SK-MEL-5 (cell line): ENCODE results near the gene PPP2R5E. TPM values are rescaled to one million over a fixed set of nuclear protein-coding genes. Genes with fewer than 3 reads are reported as not detected.

Experiments used
- DNase-seq: peaks from one replicate; pipeline ENCODE4 v3.0.0-alpha.2; 2016; ENCODE audit warnings: low read depth, low spot score
- in situ Hi-C: cut with HindIII; loops from 2 replicates; pipeline ENCODE4 v1.10.0; 2016; ENCODE audit warnings: low sequenced_read_pairs, high pct_unique_total_duplicates, low pct_unique_long_range_greater_than_20kb
- small RNA-seq, 2 experiments: library from RNA; depleted of rRNA; stranded (forward); fragments of <200 nt; gene quantifications; one replicate each; pipeline ENCODE3, GENCODE V24; 2014
- total RNA-seq: library from RNA; depleted of rRNA; stranded (reverse); fragments of >200 nt; shearing (Covaris generic); gene quantifications from 2 replicates; pipeline ENCODE4 v1.2.3, GENCODE V29; 2014; rRNA removed

Gene PPP2R5E
- total RNA-seq, 1 experiment from 2014 or later = 13.3 TPM

GRCh38 chr14:63367742-63368364, 175.3 kb downstream of the PPP2R5E start:
- no peak for DNase-seq
- in situ Hi-C loops = no loop called here

DNA sequence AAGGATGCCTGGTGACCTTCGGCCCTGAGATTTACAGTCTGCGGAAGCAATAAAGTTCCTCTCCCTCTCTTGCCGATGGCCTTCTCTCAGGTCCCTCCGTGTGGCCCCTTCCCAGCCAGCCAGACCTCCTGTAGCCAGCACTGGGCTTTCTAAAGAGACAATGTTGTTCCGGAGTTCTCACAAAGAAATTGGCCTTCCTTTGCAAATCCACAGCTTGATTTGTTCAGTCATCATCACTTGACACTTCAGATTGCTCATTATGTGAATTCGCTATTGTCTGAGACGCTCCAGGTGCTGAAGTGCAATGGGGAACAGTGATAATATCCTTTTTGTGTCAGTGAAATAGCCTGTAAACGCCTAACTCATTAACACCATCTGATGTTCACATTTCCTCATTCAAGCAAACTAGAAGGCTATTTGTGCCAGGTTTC, 180.8 kb downstream of the PPP2R5E start:
- in situ Hi-C loops = no loop called here
- no peak for DNase-seq

GRCh38 chr14:63361790-63362189, 181.4 kb downstream of the PPP2R5E start:
- DNase-seq = no peak
- in situ Hi-C loops = no loop called here

DNA sequence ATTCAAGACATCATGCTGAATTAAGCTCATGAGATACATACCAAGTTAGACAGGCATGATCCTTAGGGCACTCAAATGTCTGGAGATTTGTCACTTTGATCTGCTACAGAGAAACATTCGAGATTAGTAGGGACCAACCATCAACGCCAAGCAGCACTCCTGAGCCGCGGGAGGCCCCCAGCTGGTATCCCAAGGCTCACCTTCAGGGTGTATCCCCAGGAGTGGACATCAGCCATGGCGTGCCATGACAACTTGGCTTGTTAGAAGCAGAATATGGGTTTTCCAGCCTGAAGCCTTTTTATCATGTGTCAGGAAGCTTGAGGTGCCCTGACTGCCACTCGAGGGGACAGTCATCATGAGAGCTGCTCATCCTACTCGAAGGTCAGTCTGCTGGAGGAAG, 185.3 kb downstream of the PPP2R5E start:
- no peak for DNase-seq

GRCh38 chr14:63345826-63346225, 197.4 kb downstream of the PPP2R5E start:
- no peak for DNase-seq
- in situ Hi-C loops = no loop called here

More for the DNA sequence above, 185.3 kb downstream of the PPP2R5E start:
- in situ Hi-C loops = no loop called here

- DNase-seq = no peak
- in situ Hi-C loops = no loop called here
Observed at GRCh38 chr14:63344336-63344735, 198.8 kb downstream of the PPP2R5E start.

DNA sequence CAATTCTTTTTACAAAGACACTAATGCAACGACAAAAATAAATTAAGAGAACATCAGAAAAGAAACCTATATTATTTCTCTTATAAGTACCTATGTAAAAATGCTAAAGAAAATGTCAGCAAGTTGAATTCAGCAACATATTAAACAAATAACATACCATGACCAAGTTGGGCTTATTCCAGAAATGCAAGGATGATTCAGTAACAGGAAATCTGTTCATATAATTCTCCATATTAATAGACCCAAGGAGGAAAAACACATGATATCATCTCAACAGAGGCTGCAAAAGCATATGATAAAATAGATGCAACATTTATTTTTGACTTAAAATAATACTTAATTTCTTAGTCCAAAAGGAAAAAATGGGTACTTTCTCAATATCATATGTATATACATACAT, 199.3 kb downstream of the PPP2R5E start:
- no peak for DNase-seq
- in situ Hi-C loops = no loop called here

- in situ Hi-C loops = no loop called here
- DNase-seq = peak; percentile 28
Observed at GRCh38 chr14:63342371-63342770, 200.8 kb downstream of the PPP2R5E start.

GRCh38 chr14:63328787-63329737, 214.1 kb downstream of the PPP2R5E start:
- DNase-seq = no peak
- in situ Hi-C loops = no loop called here

DNA sequence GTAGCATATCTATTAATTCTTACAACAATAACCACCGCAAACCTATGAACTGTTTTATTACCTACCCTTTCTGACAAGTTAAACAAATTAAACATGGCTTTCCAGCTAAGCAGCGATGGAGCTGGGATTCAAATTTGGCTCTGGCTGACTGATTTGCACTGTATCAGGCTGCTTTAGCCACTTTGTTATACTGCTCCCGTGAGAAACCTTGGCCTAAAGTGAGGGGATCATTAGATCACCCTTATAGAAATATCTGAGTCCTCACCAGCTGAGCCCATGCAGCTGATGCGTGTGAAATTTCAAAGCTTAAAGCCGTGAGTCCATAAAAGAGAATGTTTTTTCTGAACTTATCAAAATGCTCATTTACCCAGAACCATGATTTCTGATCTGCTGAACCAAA, 216.3 kb downstream of the PPP2R5E start:
- DNase-seq = no peak
- in situ Hi-C loops = no loop called here

DNA sequence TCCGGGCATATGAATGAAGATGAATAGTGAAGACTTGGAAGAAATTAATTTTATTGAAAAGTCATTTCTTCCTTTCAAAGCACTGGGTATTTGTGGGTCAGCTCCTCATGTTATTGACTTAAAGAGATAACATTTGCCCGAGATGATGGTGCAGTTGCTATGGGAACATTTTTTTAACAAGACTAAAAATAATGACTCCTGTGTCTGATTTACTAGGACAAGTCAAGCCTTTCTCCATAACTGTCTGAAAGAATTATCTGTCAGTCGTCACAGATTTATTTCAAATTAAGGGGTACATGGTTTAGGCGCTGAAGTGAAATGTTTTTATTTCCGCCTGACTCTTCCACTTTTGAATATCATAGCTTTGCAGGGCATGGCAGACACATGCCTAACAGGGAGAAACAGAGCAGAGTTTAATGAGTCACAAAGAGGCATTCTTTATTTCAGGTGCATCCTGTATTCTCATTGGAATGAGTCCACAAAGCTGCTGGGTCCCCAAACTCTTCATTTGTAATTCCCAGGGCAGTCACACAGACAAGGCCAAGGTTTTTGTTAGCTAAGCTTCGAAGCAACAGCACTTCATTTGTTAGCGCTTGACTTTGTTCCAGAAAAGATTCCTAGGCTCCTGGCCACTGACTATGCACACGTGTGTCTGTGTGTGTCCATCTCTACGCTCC, 220.1 kb downstream of the PPP2R5E start:
- in situ Hi-C loops = no loop called here
- DNase-seq = no peak

DNA sequence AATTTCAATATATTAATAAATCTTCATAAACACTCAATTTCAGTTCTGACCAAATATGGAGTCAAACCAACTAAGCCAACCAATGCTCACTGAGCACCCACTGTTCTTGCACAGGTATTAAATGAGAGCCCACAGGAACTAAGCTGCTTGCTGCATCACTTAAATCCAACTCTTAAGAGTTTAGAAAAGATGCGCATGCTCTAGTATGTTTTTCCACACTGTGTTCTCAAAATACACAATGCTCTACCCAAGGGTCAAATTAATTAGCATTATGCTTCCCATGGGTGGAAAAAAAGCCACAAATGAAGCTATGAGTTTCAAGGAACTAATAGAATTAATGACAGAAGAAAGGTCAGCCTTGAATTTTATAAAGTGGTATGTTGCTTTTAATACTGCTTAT, 220.7 kb downstream of the PPP2R5E start:
- no peak for DNase-seq
- in situ Hi-C loops = no loop called here

Small RNA genes within 50 kb of the gene (small RNA-seq; reads per million reads assigned to genes)
- gene RF00601 = 0 reads per million in 2 experiments

Other genes starting within 250 kb of the PPP2R5E start
- gene GPHB5, start 224.4 kb downstream of the PPP2R5E start, total RNA-seq = not detected in 2 replicates
- 14.4 and 14.5 TPM in 2 replicates for gene WDR89, start 98.5 kb upstream of the PPP2R5E start, total RNA-seq
- 21.8 and 24.0 TPM in 2 replicates for gene SGPP1, start 184.7 kb upstream of the PPP2R5E start, total RNA-seq